SK-N-SH (cell line): ENCODE results near the gene DVL1.

Source experiments
- CTCF ChIP-seq: fragments of 200-600 bp; sonication (generic); IDR thresholded peaks from 2 replicates; pipeline ENCODE4 v1.6.1; 2017; ENCODE audit warnings: antibody characterized with exemption, mild to moderate bottlenecking, moderate library complexity
- EP300 ChIP-seq, 2 experiments: IDR thresholded peaks; 2 replicates each; pipeline versions ENCODE4 v1.4.0 to v1.6.1; 2012; ENCODE audit warnings: borderline replicate concordance in 1 of 2, low read depth in 1 of 2, low read length in 1 of 2
- RAD21 ChIP-seq: IDR thresholded peaks from 2 replicates; pipeline ENCODE4 v1.6.1; 2012; ENCODE audit warnings: mild to moderate bottlenecking, low read length
- RXRA ChIP-seq: IDR thresholded peaks from 2 replicates; pipeline ENCODE4 v1.4.0; 2012; ENCODE audit warnings: low read depth, mild to moderate bottlenecking, borderline replicate concordance
- SMC3 ChIP-seq: IDR thresholded peaks from 2 replicates; pipeline ENCODE4 v1.6.1; 2012; ENCODE audit warnings: low read depth, low read length, improper control_type of control experiment
- TAF1 ChIP-seq: IDR thresholded peaks from 2 replicates; pipeline ENCODE4 v1.6.1; 2012; ENCODE audit warnings: low read depth, mild to moderate bottlenecking, low read length, moderate library complexity, borderline replicate concordance

- TF ChIP-seq CTCF: no peak
- no peak for TF ChIP-seq RAD21
- no peak for TF ChIP-seq SMC3
- peak; percentile 46; the same call in 1 of the 2 replicates for TF ChIP-seq TAF1
- no peak for TF ChIP-seq EP300 (IDR thresholded peaks at IDR 0.05; ENCODE audit: borderline replicate concordance in 1 of 2, low read depth in 1 of 2, low read length in 1 of 2)
- no peak for TF ChIP-seq RXRA
Measured at GRCh38 chr1:1324524-1325287, 24.5 kb downstream of the DVL1 start, which contains the start of the genes CPTP and INTS11.
